ENCODE results near the gene SRMS. TPM values are rescaled to one million over a fixed set of nuclear protein-coding genes. Genes with fewer than 3 reads are reported as not detected.

The SRMS gene
- total and polyA plus RNA-seq, 2 donors (not counting 3 experiments of a cell fraction or from before 2014, with no cell fraction given), result not detected

- no peak overlapping the region for H3K4me2 ChIP-seq (ENCODE audit: insufficient read depth, low read length)
- TF ChIP-seq EZH2 (IDR thresholded peaks at IDR 0.05; ENCODE audit: borderline replicate concordance, low read depth, low read length, severe bottlenecking) (no peak), JUN (IDR thresholded peaks at IDR 0.05; ENCODE audit: borderline replicate concordance, insufficient read depth, insufficient read length, low read depth) (no peak), POLR2A (IDR thresholded peaks at IDR 0.05; ENCODE audit: low read depth, low read length) (no peak), CTCF (IDR thresholded peaks at IDR 0.05; ENCODE audit: extremely low read depth in 1 of 2, insufficient read depth in 1 of 2, low read depth in 1 of 2, low read length in 2 of 2) (no peak), GATA2 (IDR thresholded peaks at IDR 0.05; ENCODE audit: insufficient read depth, insufficient read length, low read depth, low read length) (no peak), FOS (IDR thresholded peaks at IDR 0.05; ENCODE audit: borderline replicate concordance, insufficient read depth, low read length) (no peak), MAX (IDR thresholded peaks at IDR 0.05; ENCODE audit: insufficient read depth, insufficient read length) (no peak), POLR2AphosphoS5 (IDR thresholded peaks at IDR 0.05; ENCODE audit: insufficient read depth, low read depth, low read length) (no peak)
- ChIA-PET POLR2A (no interaction called here), CTCF (interaction anchor here (0.6 kb wide), 1 partner anchor 39 kb away, joined by 3 read pairs; no protein-coding TSS in a partner anchor)
- no peak overlapping the region for H3K9ac ChIP-seq (replicated peaks; ENCODE audit: extremely low read depth, insufficient read depth, low read length)
- H3K27ac ChIP-seq (ENCODE audit: insufficient read depth, low read depth, low read length), result no peak overlapping the region
- no peaks in the 10 kb centered on the region for H3K9me3 ChIP-seq (replicated peaks; ENCODE audit: control insufficient read depth, insufficient read depth, low read length)
- H3K36me3 ChIP-seq (ENCODE audit: control insufficient read depth in 2 of 2, extremely low read depth in 1 of 2, insufficient read depth in 2 of 2, low read length in 2 of 2), result no peaks in the 10 kb centered on the region
- H3K9me1 ChIP-seq (replicated peaks; ENCODE audit: control insufficient read depth, extremely low read depth, insufficient read depth, low read length), result no peaks in the 10 kb centered on the region
- no peak overlapping the region for H3K4me3 ChIP-seq (replicated peaks in 1 of 3; ENCODE audit: insufficient read depth in 1 of 3, low read depth in 1 of 3, low read length in 3 of 3)
- FAIRE-seq (no peak), DNase-seq (ENCODE audit: low read depth, low spot score) (no peak)
- no peaks in the 10 kb centered on the region for H3K27me3 ChIP-seq (ENCODE audit: control insufficient read depth in 2 of 2, insufficient read depth in 2 of 2, low read length in 2 of 2)
- H4K20me1 ChIP-seq (replicated peaks; ENCODE audit: control insufficient read depth, extremely low read depth, insufficient read depth, low read length), result no peaks in the 10 kb centered on the region
- dilution Hi-C loops (cut with MboI; ENCODE audit: extremely low pct_ligation_motif_present, low sequenced_read_pairs) (no loop called here), intact Hi-C loops (cut with micrococcal nuclease) (no loop called here)
- H3K4me1 ChIP-seq (ENCODE audit: control insufficient read depth, extremely low read depth, insufficient read depth, low read length), result peaks cover 10% of the 10 kb centered on the region
- no peak overlapping the region for H2AFZ ChIP-seq (ENCODE audit: low read depth, low read length)
- peaks cover 5% of the 10 kb centered on the region for H3K79me2 ChIP-seq (ENCODE audit: control insufficient read depth, insufficient read depth, low read length)
- no TSS peak for BruUV-seq (replicated peaks)
These were observed 29.9 kb upstream of the SRMS start for GRCh38 chr20:63577317-63577894.

All from endothelial cell of umbilical vein (primary cell).